ENCODE measurements around the gene FKBP3. TPM values are rescaled to one million over a fixed set of nuclear protein-coding genes. Genes with fewer than 3 reads are reported as not detected.

Gene FKBP3
- total RNA-seq, 1 experiment from 2014 or later, result 157 TPM

- no peak overlapping the region for H3K14ac ChIP-seq (ENCODE audit: insufficient read depth, low read length)
- H2AK5ac ChIP-seq (ENCODE audit: insufficient read length, low read length), result no peak overlapping the region
- H3K27me3 Mint-ChIP-seq (ENCODE audit: low read depth), result no peaks in the 10 kb centered on the region
- H3K4me3 Mint-ChIP-seq, result no peak overlapping the region
- H3K4me2 ChIP-seq (ENCODE audit: insufficient read depth, insufficient read length, low read length), result no peak overlapping the region
- DNase-seq, result no peak
- no peaks in the 10 kb centered on the region for H3K27me3 ChIP-seq (ENCODE audit: insufficient read depth, low read length)
- no peak overlapping the region for H2BK5ac ChIP-seq (ENCODE audit: insufficient read length, low read length)
- H4K5ac ChIP-seq (ENCODE audit: insufficient read length, low read depth, low read length), result no peak overlapping the region
- WGBS (ENCODE audit: extremely low coverage, insufficient read length, low lambda C conversion rate), result no CpG with 5 or more reads among the region's 3 CpGs
- H3K23me2 ChIP-seq (ENCODE audit: insufficient read length, low read depth, low read length, poor library complexity, severe bottlenecking), result peaks cover 3% of the 10 kb centered on the region
- no peaks in the 10 kb centered on the region for H3K4me1 ChIP-seq (ENCODE audit: insufficient read depth, low read length)
- no peak overlapping the region for H2BK20ac ChIP-seq (ENCODE audit: low read depth, low read length, poor library complexity, severe bottlenecking)
- H3K79me1 ChIP-seq (ENCODE audit: insufficient read depth, low read depth, low read length, poor library complexity, severe bottlenecking), result no peaks in the 10 kb centered on the region
- H3K79me2 ChIP-seq (ENCODE audit: insufficient read depth, low read length), result no peaks in the 10 kb centered on the region
- H3K36me3 Mint-ChIP-seq (ENCODE audit: insufficient read depth in 1 of 3, low read depth in 3 of 3), result peaks cover 0 to 8% (median 0%) of the 10 kb centered on the region in 3 experiments; a peak in 2 of 7 replicates
- no peak overlapping the region for H2BK15ac ChIP-seq (ENCODE audit: low read depth, low read length)
- H3K9ac ChIP-seq (ENCODE audit: extremely low read depth, insufficient read length, low read length), result no peak overlapping the region
- no peak for TF ChIP-seq CTCF (conservative IDR thresholded peaks at IDR 0.05)
- no peak overlapping the region for H3T11ph ChIP-seq (ENCODE audit: low read length)
- H3K4me1 Mint-ChIP-seq, result peaks cover 3 to 11% of the 10 kb centered on the region in 2 experiments; a peak in 3 of 4 replicates
- H3K9me3 ChIP-seq (ENCODE audit: control insufficient read depth, low read depth, low read length), result no peaks in the 10 kb centered on the region
- H3K23ac ChIP-seq (ENCODE audit: insufficient read length, low read depth, low read length), result no peak overlapping the region
- H4K8ac ChIP-seq (replicated peaks; ENCODE audit: insufficient read length, low read depth, low read length), result no peak overlapping the region
- no peak overlapping the region for H3K4ac ChIP-seq (ENCODE audit: low read depth, low read length)
- 0 out of 7 replicates have a peak overlapping the region, but pooled peaks of 1 of the 3 experiments have one; percentile 5 for H3K27ac Mint-ChIP-seq
- H3K27ac ChIP-seq (ENCODE audit: insufficient read length, low read depth, low read length), result no peak overlapping the region
- no peak overlapping the region for H3K56ac ChIP-seq (ENCODE audit: insufficient read length, low read depth, low read length)
- no peaks in the 10 kb centered on the region for H4K20me1 ChIP-seq (ENCODE audit: control insufficient read depth, insufficient read depth, insufficient read length)
- no peak overlapping the region for H2BK12ac ChIP-seq (ENCODE audit: insufficient read length, low read depth, low read length)
- no peak overlapping the region for H4K91ac ChIP-seq (ENCODE audit: insufficient read length, low read depth, low read length)
- no peak overlapping the region for H2BK120ac ChIP-seq (ENCODE audit: low read depth, low read length, poor library complexity, severe bottlenecking)
- no peak overlapping the region for H2AFZ ChIP-seq (ENCODE audit: low read length)
- no peaks in the 10 kb centered on the region for H3K9me3 Mint-ChIP-seq
- H3K18ac ChIP-seq (ENCODE audit: insufficient read length, low read depth, low read length), result no peak overlapping the region
These were observed 47.5 kb upstream of the FKBP3 start for GRCh38 chr14:45181806-45182205.

Measured in H9 (cell line).